Muscle layer of duodenum (tissue), 2 donors: Measurements from ENCODE around the gene MYH15.

ENCODE experiments used
- H3K27ac ChIP-seq: one replicate; pipeline ENCODE4 v1.7.0; 2013; ENCODE audit warnings: mild to moderate bottlenecking, low read length
- H3K27me3 ChIP-seq: one replicate; pipeline ENCODE4 v1.7.0; 2013; ENCODE audit warnings: low read depth, mild to moderate bottlenecking, control low read depth, low read length
- H3K36me3 ChIP-seq, 2 donors: one replicate each; pipeline ENCODE4 v1.7.0; 2013; ENCODE audit warnings: low read length in 2 of 2, control low read depth in 1 of 2, mild to moderate bottlenecking in 1 of 2; ENCODE audit not compliant: insufficient read depth in 2 of 2, control insufficient read depth in 1 of 2
- H3K4me1 ChIP-seq, 2 donors: one replicate each; pipeline ENCODE4 v1.7.0; 2013; ENCODE audit warnings: low read length in 2 of 2, mild to moderate bottlenecking in 2 of 2, control low read depth in 1 of 2, moderate library complexity in 1 of 2; ENCODE audit not compliant: insufficient read depth in 2 of 2, control insufficient read depth in 1 of 2
- H3K4me3 ChIP-seq, 2 donors: one replicate each; pipeline ENCODE4 v1.7.0; 2013; ENCODE audit warnings: low read length in 2 of 2, low read depth in 1 of 2, mild to moderate bottlenecking in 1 of 2
- H3K9me3 ChIP-seq, 2 donors: one replicate each; pipeline ENCODE4 v1.7.0; 2013; ENCODE audit warnings: low read length in 2 of 2, control low read depth in 1 of 2, mild to moderate bottlenecking in 1 of 2; ENCODE audit not compliant: control insufficient read depth in 1 of 2
- donor health status: healthy.

The MYH15 gene

GRCh38 chr3:108412121-108412750, 98.2 kb downstream of the MYH15 start:
- no peaks in the 10 kb centered on the region for H3K9me3 ChIP-seq
- H3K27me3 ChIP-seq = no peaks in the 10 kb centered on the region
- peaks cover 0 to 4% of the 10 kb centered on the region in 2 donors for H3K4me1 ChIP-seq
- no peak overlapping the region for H3K4me3 ChIP-seq
- no peak overlapping the region for H3K27ac ChIP-seq
- H3K36me3 ChIP-seq = no peaks in the 10 kb centered on the region

GRCh38 chr3:108410531-108410984, 99.8 kb downstream of the MYH15 start:
- Histone ChIP-seq H3K27ac (no peak overlapping the region), H3K4me3 (no peak overlapping the region), H3K9me3 (no peaks in the 10 kb centered on the region), H3K4me1 (peaks cover 0 to 4% of the 10 kb centered on the region in 2 donors), H3K27me3 (no peaks in the 10 kb centered on the region), H3K36me3 (no peaks in the 10 kb centered on the region)

- no peak overlapping the region for H3K27ac ChIP-seq
Measured at GRCh38 chr3:108409800-108410178, 100.6 kb downstream of the MYH15 start.

GRCh38 chr3:108408883-108409799, 101.3 kb downstream of the MYH15 start:
- H3K27me3 ChIP-seq = no peaks in the 10 kb centered on the region
- peaks cover 3 to 4% of the 10 kb centered on the region in 2 donors for H3K4me1 ChIP-seq
- no peaks in the 10 kb centered on the region for H3K36me3 ChIP-seq
- no peak overlapping the region for H3K4me3 ChIP-seq
- no peaks in the 10 kb centered on the region for H3K9me3 ChIP-seq
- H3K27ac ChIP-seq = no peak overlapping the region

More at GRCh38 chr3:108409800-108410178, 100.6 kb downstream of the MYH15 start:
- no peaks in the 10 kb centered on the region for H3K27me3 ChIP-seq
- no peak overlapping the region for H3K4me3 ChIP-seq
- H3K9me3 ChIP-seq = no peaks in the 10 kb centered on the region
- peaks cover 0 to 4% of the 10 kb centered on the region in 2 donors for H3K4me1 ChIP-seq
- no peaks in the 10 kb centered on the region for H3K36me3 ChIP-seq

- H3K36me3 ChIP-seq = no peaks in the 10 kb centered on the region
- H3K27me3 ChIP-seq = no peaks in the 10 kb centered on the region
- H3K4me3 ChIP-seq = no peak overlapping the region
- H3K4me1 ChIP-seq = peaks cover 0 to 3% of the 10 kb centered on the region in 2 donors
- no peaks in the 10 kb centered on the region for H3K9me3 ChIP-seq
- no peak overlapping the region for H3K27ac ChIP-seq
Measured at GRCh38 chr3:108407886-108408285, 102.5 kb downstream of the MYH15 start.

GRCh38 chr3:108406661-108407206, 103.7 kb downstream of the MYH15 start:
- H3K36me3 ChIP-seq = no peaks in the 10 kb centered on the region
- peak overlapping the region; percentile 2 for H3K27ac ChIP-seq
- H3K9me3 ChIP-seq = no peaks in the 10 kb centered on the region
- no peak overlapping the region for H3K4me3 ChIP-seq
- no peaks in the 10 kb centered on the region for H3K27me3 ChIP-seq
- H3K4me1 ChIP-seq = peaks cover 0 to 3% of the 10 kb centered on the region in 2 donors

GRCh38 chr3:108406063-108406660, 104.2 kb downstream of the MYH15 start:
- Histone ChIP-seq H3K4me3 (no peak overlapping the region), H3K27me3 (no peaks in the 10 kb centered on the region), H3K36me3 (no peaks in the 10 kb centered on the region), H3K9me3 (no peaks in the 10 kb centered on the region), H3K27ac (peak overlapping the region; percentile 2), H3K4me1 (peaks cover 0 to 3% of the 10 kb centered on the region in 2 donors)

GRCh38 chr3:108404368-108404767, 106.0 kb downstream of the MYH15 start:
- H3K9me3 ChIP-seq = no peaks in the 10 kb centered on the region
- no peaks in the 10 kb centered on the region for H3K36me3 ChIP-seq
- no peak overlapping the region for H3K27ac ChIP-seq
- peaks cover 0 to 3% of the 10 kb centered on the region in 2 donors for H3K4me1 ChIP-seq
- no peaks in the 10 kb centered on the region for H3K27me3 ChIP-seq
- no peak overlapping the region for H3K4me3 ChIP-seq

- H3K9me3 ChIP-seq = no peaks in the 10 kb centered on the region
- H3K4me1 ChIP-seq = peaks cover 0 to 3% of the 10 kb centered on the region in 2 donors
- H3K36me3 ChIP-seq = no peaks in the 10 kb centered on the region
- H3K27ac ChIP-seq = no peak overlapping the region
- no peaks in the 10 kb centered on the region for H3K27me3 ChIP-seq
- H3K4me3 ChIP-seq = no peak overlapping the region
Measured at GRCh38 chr3:108403686-108404345, 106.6 kb downstream of the MYH15 start.

GRCh38 chr3:108403198-108403597, 107.2 kb downstream of the MYH15 start:
- H3K9me3 ChIP-seq = no peaks in the 10 kb centered on the region
- H3K4me3 ChIP-seq = no peak overlapping the region
- no peaks in the 10 kb centered on the region for H3K27me3 ChIP-seq
- peaks cover 0 to 3% of the 10 kb centered on the region in 2 donors for H3K4me1 ChIP-seq
- no peaks in the 10 kb centered on the region for H3K36me3 ChIP-seq
- H3K27ac ChIP-seq = no peak overlapping the region
